Uterus (tissue), 2 donors: ENCODE measurements around the gene DGKG.

Experiments
- CTCF ChIP-seq, 4 experiments: fragments of 200-600 bp in 2 of 4; fragments of 450-650 bp in 2 of 4; sonication (generic) in 2 of 4; IDR thresholded peaks; one replicate each; pipeline ENCODE4 v1.5.1; 2016 to 2019; ENCODE audit warnings: antibody characterized with exemption in 4 of 4, mild to moderate bottlenecking in 2 of 4, moderate library complexity in 1 of 4
- POLR2A ChIP-seq, 2 donors: fragments of 450-650 bp; IDR thresholded peaks; one replicate each; pipeline ENCODE4 v1.6.1; 2016; ENCODE audit warnings: antibody characterized with exemption in 2 of 2, mild to moderate bottlenecking in 1 of 2, moderate library complexity in 1 of 2

GRCh38 chr3:186213946-186214345, 148.1 kb downstream of the DGKG start:
- TF ChIP-seq CTCF (IDR thresholded peaks at IDR 0.05), result no peak
- TF ChIP-seq POLR2A (IDR thresholded peaks at IDR 0.05), result no peak
